Vagina (tissue), 2 donors: Measurements from ENCODE around the gene ENPEP.
"Not testable (repeated sequence)": the region's sequence is repeated elsewhere in the genome, so short reads cannot be mapped to it uniquely, and the experiment has no call there.

ENCODE experiments used
- CTCF ChIP-seq, 3 experiments: fragments of 450-650 bp in 2 of 3; fragments of 200-600 bp in 1 of 3; sonication (generic) in 1 of 3; IDR thresholded peaks; one replicate each; pipeline ENCODE4 v1.5.1; 2017 to 2019; ENCODE audit warnings: antibody characterized with exemption in 3 of 3, mild to moderate bottlenecking in 2 of 3, moderate library complexity in 2 of 3
- POLR2A ChIP-seq, 2 donors: fragments of 450-650 bp; IDR thresholded peaks; one replicate each; pipeline ENCODE4 v1.6.1; 2017; ENCODE audit warnings: antibody characterized with exemption in 2 of 2, mild to moderate bottlenecking in 2 of 2, moderate library complexity in 2 of 2
- POLR2AphosphoS5 ChIP-seq, 2 donors: sonication (generic); formaldehyde crosslinking; IDR thresholded peaks; one replicate each; pipeline ENCODE4 v1.9.0; 2017; ENCODE audit warnings: antibody characterized with exemption in 2 of 2, mild to moderate bottlenecking in 2 of 2, low read depth in 1 of 2; ENCODE audit not compliant: insufficient read depth in 1 of 2

GRCh38 chr4:110437292-110437691, 38.7 kb upstream of the ENPEP start:
- TF ChIP-seq POLR2A (IDR thresholded peaks at IDR 0.05); POLR2AphosphoS5 (IDR thresholded peaks at IDR 0.05; ENCODE audit: insufficient read depth in 1 of 2, low read depth in 1 of 2); CTCF (IDR thresholded peaks at IDR 0.05): not testable (repeated sequence)
